Thyroid gland (tissue), 4 donors: ENCODE data around the gene NPPA. TPM values are rescaled to one million over a fixed set of nuclear protein-coding genes. Genes with fewer than 3 reads are reported as not detected.
A peak's percentile ranks its signal among the peaks of the same experiment; 100 is the strongest.

Experiments
- DNase-seq, 2 donors: peaks; one replicate each; pipeline ENCODE4 v3.0.0-alpha.2; 2019
- H3K27ac ChIP-seq, 3 donors: fragments of 200-600 bp; sonication (generic); 1 replicate in 2 of 3; 2 replicates in 1 of 3; pipeline ENCODE4 v1.5.1; 2016 to 2019; ENCODE audit warnings: mild to moderate bottlenecking in 1 of 3, moderate library complexity in 1 of 3
- H3K27me3 ChIP-seq: fragments of 200-600 bp; sonication (generic); one replicate; pipeline ENCODE4 v1.5.1; 2019
- H3K36me3 ChIP-seq, 2 donors: fragments of 200-600 bp; sonication (generic); one replicate each; pipeline ENCODE4 v1.5.1; 2016 to 2019
- H3K4me1 ChIP-seq, 2 donors: fragments of 200-600 bp; sonication (generic); one replicate each; pipeline ENCODE4 v1.5.1; 2017 to 2019
- H3K4me3 ChIP-seq, 3 donors: fragments of 200-600 bp; sonication (generic); replicated peaks in 1 of 3; 1 replicate in 2 of 3; 2 replicates in 1 of 3; pipeline ENCODE4 v1.5.1; 2016; ENCODE audit warnings: mild to moderate bottlenecking in 1 of 3
- H3K9me3 ChIP-seq: fragments of 200-600 bp; sonication (generic); one replicate; pipeline ENCODE4 v1.5.1; 2017
- CTCF ChIP-seq, 6 experiments: fragments of 200-600 bp in 3 of 6; fragments of 450-650 bp in 3 of 6; sonication (generic) in 3 of 6; IDR thresholded peaks; one replicate each; pipeline ENCODE4 v1.5.1; 2016 to 2019; ENCODE audit warnings: antibody characterized with exemption in 6 of 6, mild to moderate bottlenecking in 2 of 6, inconsistent platforms in 1 of 6, moderate library complexity in 1 of 6
- POLR2A ChIP-seq, 2 donors: fragments of 450-650 bp; IDR thresholded peaks; one replicate each; pipeline ENCODE4 v1.6.1; 2017; ENCODE audit warnings: antibody characterized with exemption in 2 of 2, mild to moderate bottlenecking in 2 of 2, moderate library complexity in 1 of 2
- WGBS, 2 donors: methylation state at CpG; one replicate each; pipeline ENCODE4 v1.1.5; 2017; 5-methylcytosine and 5-hydroxymethylcytosine counted together
- intact Hi-C: fragments of 100-400 bp; cut with DNase I; formaldehyde crosslinking; loops from one replicate; pipeline ENCODE4 v1.15.1; 2023
- total RNA-seq, 4 donors: library from RNA; depleted of rRNA; stranded (reverse); fragments of >200 nt; gene quantifications; one replicate each; pipeline ENCODE4 v1.2.3, GENCODE V29; 2016

The NPPA gene
- total RNA-seq, 4 donors from 2014 or later = not detected

GRCh38 chr1:11882814-11883538, 35.4 kb upstream of the NPPA start:
- 58 to 61% methylated on average over 6 to 13 of the region's 13 CpGs for WGBS, 2 donors
- no peak overlapping the region for H3K4me3 ChIP-seq
- H3K27me3 ChIP-seq = no peaks in the 10 kb centered on the region
- TF ChIP-seq CTCF (IDR thresholded peaks at IDR 0.05) (no peak), POLR2A (IDR thresholded peaks at IDR 0.05) (no peak)
- H3K9me3 ChIP-seq = no peaks in the 10 kb centered on the region
- intact Hi-C loops = no loop called here
- H3K27ac ChIP-seq = no peak overlapping the region
- peak; percentile 31 to 47 for DNase-seq
- peaks cover 21 to 38% of the 10 kb centered on the region in 2 donors for H3K4me1 ChIP-seq
- H3K36me3 ChIP-seq = no peaks in the 10 kb centered on the region

GRCh38 chr1:11881749-11882441, 34.3 kb upstream of the NPPA start:
- peak overlapping the region; percentile 71 to 94 (median 86) for H3K27ac ChIP-seq
- 87 to 89% methylated on average over 18 of the region's 18 CpGs for WGBS, 2 donors
- no peak overlapping the region for H3K4me3 ChIP-seq
- TF ChIP-seq POLR2A (IDR thresholded peaks at IDR 0.05) (no peak), CTCF (IDR thresholded peaks at IDR 0.05) (no peak)
- no peaks in the 10 kb centered on the region for H3K9me3 ChIP-seq
- DNase-seq = no peak
- intact Hi-C loops = no loop called here
- H3K27me3 ChIP-seq = no peaks in the 10 kb centered on the region
- no peaks in the 10 kb centered on the region for H3K36me3 ChIP-seq
- peaks cover 21 to 40% of the 10 kb centered on the region in 2 donors for H3K4me1 ChIP-seq

- TF ChIP-seq CTCF (IDR thresholded peaks at IDR 0.05) (no peak), POLR2A (IDR thresholded peaks at IDR 0.05) (peak in 1 of 2 donors; percentile 14)
- H3K4me1 ChIP-seq = peaks cover 23 to 43% of the 10 kb centered on the region in 2 donors
- no peaks in the 10 kb centered on the region for H3K9me3 ChIP-seq
- H3K36me3 ChIP-seq = no peaks in the 10 kb centered on the region
- intact Hi-C loops = no loop called here
- H3K27ac ChIP-seq = peak overlapping the region; percentile 71 to 94 (median 86)
- no peak overlapping the region for H3K4me3 ChIP-seq
- no peaks in the 10 kb centered on the region for H3K27me3 ChIP-seq
- DNase-seq = peak; percentile 89 to 96
- 20 to 30% methylated on average over 7 to 10 of the region's 10 CpGs for WGBS, 2 donors
Observed at GRCh38 chr1:11880911-11881748, 33.5 kb upstream of the NPPA start.

GRCh38 chr1:11880181-11880575, 32.6 kb upstream of the NPPA start:
- H3K27ac ChIP-seq = peak overlapping the region; percentile 69 to 94 (median 71)
- no peaks in the 10 kb centered on the region for H3K9me3 ChIP-seq
- H3K36me3 ChIP-seq = no peaks in the 10 kb centered on the region
- WGBS, 2 donors = 67 to 71% methylated on average over 10 to 12 of the region's 12 CpGs
- peaks cover 31 to 53% of the 10 kb centered on the region in 2 donors for H3K4me1 ChIP-seq
- H3K27me3 ChIP-seq = no peaks in the 10 kb centered on the region
- no peak for DNase-seq
- TF ChIP-seq CTCF (IDR thresholded peaks at IDR 0.05) (no peak), POLR2A (IDR thresholded peaks at IDR 0.05) (no peak)
- H3K4me3 ChIP-seq = no peak overlapping the region
- intact Hi-C loops = no loop called here
